ENCODE results near the gene LTBP3. TPM values are rescaled to one million over a fixed set of nuclear protein-coding genes. Genes with fewer than 3 reads are reported as not detected.

Gene LTBP3
- total and polyA plus RNA-seq, 9 of the 15 experiments (the other 6 are each of a cell fraction or from before 2014, with no cell fraction given): 0.06 to 20.5 (median 4.8) TPM

GRCh38 chr11:65492637-65493366 is 65.4 kb downstream of the LTBP3 start (continued):
- TF ChIP-seq ZNF224 (CRISPR knock-in tag; IDR thresholded peaks at IDR 0.05) (no peak), ZBTB11 (CRISPR knock-in tag; IDR thresholded peaks at IDR 0.05) (peak in 1 of 3 experiments; percentile 55; a peak in 2 of 6 replicates), CCNT2 (IDR thresholded peaks at IDR 0.05; ENCODE audit: borderline replicate concordance, extremely low read depth, insufficient read length, low read depth, low read length) (no peak), ZNF551 (CRISPR knock-in tag; IDR thresholded peaks at IDR 0.05) (no peak), BHLHE40 (IDR thresholded peaks at IDR 0.05; ENCODE audit: low read length) (no peak), ESRRB (CRISPR knock-in tag; IDR thresholded peaks at IDR 0.05; ENCODE audit: borderline replicate concordance) (no peak), SLC30A9 (CRISPR knock-in tag; IDR thresholded peaks at IDR 0.05) (no peak), SRSF3 (IDR thresholded peaks at IDR 0.05; ENCODE audit: insufficient read depth, low read length) (no peak), ZC3H4 (CRISPR knock-in tag; IDR thresholded peaks at IDR 0.05; ENCODE audit: borderline replicate concordance) (no peak), ATF2 (CRISPR knock-in tag; IDR thresholded peaks at IDR 0.05) (no peak), ZNF174 (CRISPR knock-in tag; IDR thresholded peaks at IDR 0.05) (no peak), ARID3A (IDR thresholded peaks at IDR 0.05; ENCODE audit: borderline replicate concordance, low read depth, low read length) (no peak), ADNP (tag; IDR thresholded peaks at IDR 0.05) (no peak), ZNF518B (CRISPR knock-in tag; IDR thresholded peaks at IDR 0.05) (no peak), ZNF436 (CRISPR knock-in tag; IDR thresholded peaks at IDR 0.05) (no peak), U2AF2 (optimal IDR thresholded peaks at IDR 0.05; ENCODE audit: low read depth, low read length) (no peak), ZZZ3 (IDR thresholded peaks at IDR 0.05) (no peak)
